Activated CD4-positive, alpha-beta T cell treated with anti-CD3 and anti-CD28 coated beads, Interleukin-2, amount 50 U/mL, for 24 hours (primary cell): ENCODE measurements around the gene VAT1L.

Experiments used
- DNase-seq, 2 donors: peaks; one replicate each; pipeline ENCODE4 v3.0.0-alpha.2; 2020; ENCODE audit warnings: low read depth in 1 of 2, low spot score in 1 of 2

The VAT1L gene

GRCh38 chr16:77868052-77868451 is 79.7 kb downstream of the VAT1L start:
- no peak for DNase-seq

DNA sequence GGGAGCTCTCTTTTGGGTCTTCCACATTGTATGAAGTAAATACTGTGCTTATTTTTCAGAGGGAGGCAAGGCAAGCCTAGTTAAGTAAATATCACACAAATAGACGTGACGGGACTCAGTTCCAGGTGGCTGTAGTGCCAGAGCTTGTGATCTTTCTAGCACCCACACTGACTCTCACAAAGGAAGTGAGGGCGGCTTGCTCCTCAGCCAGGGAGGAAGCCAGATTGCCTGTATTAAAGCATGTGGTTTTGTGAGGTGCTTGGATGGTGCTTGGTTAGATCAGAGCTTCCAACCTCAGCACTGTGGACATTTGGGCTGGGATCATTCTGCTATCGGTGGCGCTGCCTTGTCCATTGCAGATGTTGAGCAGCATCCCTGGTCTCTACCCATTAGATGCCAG is 80.1 kb downstream of the VAT1L start:
- no peak for DNase-seq

- no peak for DNase-seq
Observed at GRCh38 chr16:77869997-77870813, 81.8 kb downstream of the VAT1L start.

GRCh38 chr16:77871932-77872331 is 83.6 kb downstream of the VAT1L start:
- DNase-seq, result no peak

DNA sequence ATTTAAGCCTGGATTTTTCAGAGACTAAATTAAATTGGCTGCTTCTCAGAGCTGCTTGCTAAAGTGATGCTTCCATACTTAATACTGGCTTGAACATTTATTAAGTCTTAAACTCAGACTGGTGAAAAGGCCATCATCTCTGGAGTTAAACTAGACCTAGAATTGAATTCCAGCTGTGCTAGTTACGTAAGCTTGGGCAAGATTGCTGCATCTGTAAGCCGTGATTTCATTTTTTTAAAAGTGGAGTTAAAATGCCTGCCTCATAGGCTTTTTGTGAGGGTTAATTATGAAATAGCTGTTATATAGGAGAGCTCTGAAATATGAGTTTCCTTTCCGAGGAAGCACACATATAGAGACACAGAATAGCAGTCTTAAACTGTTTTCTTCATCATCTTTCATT is 84.7 kb downstream of the VAT1L start:
- no peak for DNase-seq

- DNase-seq, result no peak
Observed at GRCh38 chr16:77874347-77874746, 86.0 kb downstream of the VAT1L start.

DNA sequence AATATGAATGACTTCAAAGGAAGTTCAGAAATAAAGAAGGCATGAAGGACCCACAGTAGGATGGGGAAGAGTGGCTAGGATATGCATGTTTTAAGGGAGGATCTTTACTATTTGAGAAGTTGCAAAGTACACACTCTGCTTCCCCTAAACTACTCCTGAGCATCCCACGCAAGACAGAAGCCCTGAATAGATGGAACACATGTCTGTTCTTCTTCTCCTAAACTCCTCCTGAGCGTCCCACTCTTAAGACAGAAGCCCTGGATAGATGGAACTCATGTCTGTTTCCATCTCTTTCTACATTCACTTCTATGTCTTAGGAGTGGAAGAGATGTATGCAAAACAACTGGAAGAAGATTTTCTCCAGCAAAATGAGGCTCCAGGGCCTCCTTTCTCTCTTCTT is 88.4 kb downstream of the VAT1L start:
- DNase-seq, result no peak

DNA sequence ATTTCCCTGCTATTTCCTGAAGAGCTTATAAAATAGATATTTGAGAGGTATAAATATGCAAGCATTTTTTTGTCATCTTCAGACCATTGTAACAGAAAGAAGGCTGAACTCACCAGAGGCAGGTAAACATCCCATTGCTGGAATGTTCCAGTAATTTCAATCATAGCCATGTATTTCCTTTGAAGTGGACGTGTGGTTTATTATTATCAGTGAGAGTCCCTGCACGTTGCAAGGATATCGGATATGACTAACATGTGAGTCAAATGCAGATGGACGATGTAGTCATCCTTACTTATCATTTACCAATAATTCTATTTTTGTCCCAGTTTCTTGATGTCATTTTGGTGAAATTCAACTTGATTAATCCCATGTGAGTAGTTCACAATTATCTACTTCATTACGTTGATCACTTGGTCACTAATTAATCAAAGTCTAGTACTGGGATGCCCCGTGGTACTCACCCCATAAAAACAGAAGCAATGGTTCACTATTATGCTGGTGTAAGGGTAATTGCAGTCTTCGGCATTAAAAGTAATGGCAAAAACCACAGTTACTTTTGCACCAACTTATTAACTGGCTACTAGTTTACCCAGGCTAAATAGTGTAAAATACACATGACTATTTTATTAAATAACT is 89.5 kb downstream of the VAT1L start:
- DNase-seq, result no peak

DNA sequence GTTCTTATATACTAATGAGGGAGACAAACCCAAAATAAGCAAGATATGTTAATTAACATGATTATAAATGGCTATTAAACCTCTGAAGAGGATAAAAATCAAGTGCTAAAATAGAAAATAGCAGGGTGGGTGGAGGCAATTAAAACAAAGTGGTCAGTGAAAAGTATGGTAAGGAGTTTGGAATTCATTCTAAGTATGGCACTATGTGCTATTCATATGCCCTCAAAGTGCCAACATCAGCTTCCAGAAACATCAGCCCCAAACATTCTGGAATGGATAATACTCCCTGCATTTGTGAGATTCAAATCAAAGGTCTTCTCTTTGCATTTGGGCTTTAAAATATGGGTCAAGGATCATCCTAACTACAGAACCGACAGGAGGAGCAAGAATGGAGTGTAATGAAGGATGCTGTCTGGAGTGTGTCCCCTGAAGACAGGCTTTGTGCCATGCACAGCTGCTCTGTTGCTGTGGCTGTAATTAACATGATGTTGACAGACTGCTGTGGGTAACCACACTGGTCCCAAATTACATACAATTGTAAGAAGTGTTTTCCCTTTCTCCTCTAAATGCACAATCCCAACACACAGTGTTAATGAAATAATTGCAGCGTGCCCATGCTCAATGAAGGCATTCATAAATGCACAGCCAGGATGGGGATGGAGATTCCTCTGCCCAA is 93.1 kb downstream of the VAT1L start:
- no peak for DNase-seq

GRCh38 chr16:77882358-77882757 is 94.0 kb downstream of the VAT1L start:
- DNase-seq, result no peak

- no peak for DNase-seq
Observed at GRCh38 chr16:77885571-77886295, 97.4 kb downstream of the VAT1L start.

- no peak for DNase-seq
Observed at GRCh38 chr16:77888871-77889270, 100.5 kb downstream of the VAT1L start.

DNA sequence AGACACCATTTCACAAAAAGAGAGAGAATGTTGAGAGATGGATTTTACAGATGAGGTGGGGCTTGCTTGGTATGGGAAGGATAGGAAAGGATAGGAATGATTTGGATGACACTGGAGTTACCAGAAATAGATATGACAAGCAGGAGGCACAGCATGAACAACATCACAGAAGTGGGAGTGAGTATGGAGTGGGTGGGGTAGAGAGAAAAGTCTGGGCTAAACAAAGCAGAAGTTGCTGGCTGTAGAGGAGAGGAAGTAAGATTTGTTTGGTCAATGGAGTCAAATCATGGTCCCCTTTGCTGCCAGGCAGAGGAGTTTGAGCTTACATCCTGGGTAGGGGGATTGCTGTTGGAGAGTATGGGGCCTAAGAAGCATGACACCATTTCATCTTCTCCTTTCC is 101.7 kb downstream of the VAT1L start:
- no peak for DNase-seq

DNA sequence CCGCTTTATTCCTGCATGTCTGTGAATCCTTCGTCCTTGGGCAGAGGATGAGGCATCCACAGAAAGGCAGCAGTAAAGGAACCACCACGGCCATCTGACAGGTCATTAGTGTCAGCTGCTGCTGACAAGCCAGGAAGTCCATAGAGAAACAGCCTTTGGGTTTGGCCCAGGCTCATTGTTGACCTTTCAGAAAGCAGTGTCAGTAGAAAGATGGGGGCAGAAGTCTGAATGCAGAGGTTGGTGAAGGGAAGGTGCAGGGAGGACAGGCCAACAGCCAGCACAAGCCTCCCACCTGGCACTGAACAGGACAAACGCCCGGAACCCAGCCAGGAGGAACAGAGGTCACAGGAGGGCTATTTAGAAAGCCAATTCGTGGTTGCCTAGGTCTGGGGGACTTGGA is 105.8 kb downstream of the VAT1L start:
- DNase-seq, result no peak

DNA sequence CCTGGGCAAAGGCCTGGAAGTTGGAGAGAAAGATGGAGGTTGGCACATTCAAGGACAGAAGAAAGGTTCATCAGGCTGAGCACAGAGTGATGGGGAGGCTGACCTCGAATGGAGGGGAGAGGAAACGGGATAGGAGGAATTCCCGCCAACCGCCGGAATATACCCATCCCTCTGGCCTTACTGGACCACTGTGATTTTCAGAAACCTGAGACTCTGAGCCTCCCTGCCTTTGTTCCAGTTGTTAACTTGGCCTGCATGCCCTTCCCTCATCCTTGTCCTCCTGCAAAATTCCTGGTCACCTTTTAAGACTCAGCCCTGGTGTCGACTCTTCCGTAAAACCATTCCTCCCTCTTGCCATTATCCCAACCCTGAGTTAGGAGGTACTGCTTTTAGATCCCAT is 107.6 kb downstream of the VAT1L start:
- DNase-seq, result no peak

GRCh38 chr16:77896415-77897128 is 108.2 kb downstream of the VAT1L start:
- DNase-seq, result no peak

GRCh38 chr16:77897129-77897437 is 108.7 kb downstream of the VAT1L start:
- no peak for DNase-seq

- DNase-seq, result no peak
Observed at GRCh38 chr16:77897831-77898605, 109.7 kb downstream of the VAT1L start.

DNA sequence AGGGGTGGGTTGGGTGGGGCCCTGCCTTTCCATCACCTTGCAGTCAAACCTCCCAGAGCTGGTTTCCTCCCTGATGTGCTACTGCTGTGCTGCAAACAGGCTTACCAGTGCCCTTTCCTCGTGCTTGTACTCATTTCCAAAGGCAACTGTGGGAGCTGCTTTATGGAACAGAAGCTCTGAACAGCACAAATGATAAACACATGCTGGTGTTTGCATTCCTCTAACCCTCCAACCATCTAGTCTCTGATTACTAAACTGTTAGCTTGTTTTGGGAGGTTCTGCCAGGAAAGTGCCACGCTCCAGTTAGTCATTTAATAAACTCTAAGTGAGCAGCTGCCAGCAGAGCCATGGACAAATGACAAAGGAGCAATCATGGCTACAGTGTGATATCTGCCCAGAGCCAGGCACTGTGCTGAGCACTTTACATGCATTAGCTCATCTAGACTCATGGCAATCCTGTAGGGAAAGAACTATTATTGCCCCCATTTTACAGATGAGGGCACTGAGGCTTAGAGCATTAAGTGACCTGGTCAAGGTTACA is 110.4 kb downstream of the VAT1L start:
- no peak for DNase-seq

DNA sequence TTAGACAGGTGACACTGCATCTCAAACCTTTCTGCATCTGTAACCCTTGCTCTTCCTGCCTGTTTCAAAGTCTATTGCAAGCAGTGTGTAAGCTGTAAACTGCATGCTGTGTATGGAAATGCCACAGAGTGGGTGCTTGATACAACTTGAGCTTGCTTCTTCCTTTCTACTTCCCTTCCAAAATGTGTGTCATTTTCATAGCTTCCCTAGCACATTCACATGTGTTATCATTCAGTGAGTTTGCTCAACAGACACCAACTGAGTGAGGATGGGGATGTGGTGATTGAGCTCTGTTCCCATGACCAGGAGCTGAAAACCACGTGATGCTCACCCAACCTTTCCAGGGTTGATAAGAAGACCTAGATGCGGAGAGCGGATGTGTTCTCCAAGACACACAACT is 111.1 kb downstream of the VAT1L start:
- DNase-seq, result no peak
